ENCODE results near the gene WDR90.
A peak's percentile ranks its signal among the peaks of the same experiment; 100 is the strongest.

The WDR90 gene

GRCh38 chr16:635573-636205, 13.5 kb upstream of the WDR90 start:
- Histone ChIP-seq H3K4me1 (ENCODE audit: control insufficient read depth, insufficient read depth, low read length) (peaks cover 15% of the 10 kb centered on the region), H3K9ac (ENCODE audit: low read depth, low read length) (peak overlapping the region; percentile 80), H3K4me2 (ENCODE audit: low read length) (peak overlapping the region; percentile 100), H3K9me3 (replicated peaks; ENCODE audit: low read length) (no peaks in the 10 kb centered on the region), H3K27me3 (ENCODE audit: control insufficient read depth, insufficient read depth, low read length) (no peaks in the 10 kb centered on the region), H3K36me3 (ENCODE audit: insufficient read depth, low read length) (peaks cover 8% of the 10 kb centered on the region), H3K4me3 (ENCODE audit: low read length) (peak overlapping the region; percentile 90)

- peak within 1 kb of the TSS; percentile 80 for H3K9ac ChIP-seq (ENCODE audit: low read depth, low read length)
- peaks cover 8% of the 10 kb centered on the region for H3K36me3 ChIP-seq (ENCODE audit: insufficient read depth, low read length)
- H3K27me3 ChIP-seq (ENCODE audit: control insufficient read depth, insufficient read depth, low read length) = no peaks in the 10 kb centered on the region
- H3K4me3 ChIP-seq (ENCODE audit: low read length) = peak within 1 kb of the TSS; percentile 90
- H3K9me3 ChIP-seq (replicated peaks; ENCODE audit: low read length) = no peaks in the 10 kb centered on the region
- H3K4me2 ChIP-seq (ENCODE audit: low read length) = peak within 1 kb of the TSS; percentile 100
- H3K4me1 ChIP-seq (ENCODE audit: control insufficient read depth, insufficient read depth, low read length) = peaks cover 17% of the 10 kb centered on the region
These were observed 12.7 kb upstream of the WDR90 start, which contains the start of gene METTL26 for GRCh38 chr16:636206-637080. TSS of gene METTL26 (minus strand) at chr16:636305. CDS start at chr16:636290, 15 bp downstream.

GRCh38 chr16:637081-638018, 11.8 kb upstream of the WDR90 start:
- H3K4me2 ChIP-seq (ENCODE audit: low read length) = peak overlapping the region; percentile 100
- no peaks in the 10 kb centered on the region for H3K27me3 ChIP-seq (ENCODE audit: control insufficient read depth, insufficient read depth, low read length)
- no peaks in the 10 kb centered on the region for H3K9me3 ChIP-seq (replicated peaks; ENCODE audit: low read length)
- H3K4me3 ChIP-seq (ENCODE audit: low read length) = peak overlapping the region; percentile 90
- peaks cover 20% of the 10 kb centered on the region for H3K4me1 ChIP-seq (ENCODE audit: control insufficient read depth, insufficient read depth, low read length)
- H3K36me3 ChIP-seq (ENCODE audit: insufficient read depth, low read length) = peaks cover 8% of the 10 kb centered on the region
- peak overlapping the region; percentile 80 for H3K9ac ChIP-seq (ENCODE audit: low read depth, low read length)

- peaks cover 8% of the 10 kb centered on the region for H3K36me3 ChIP-seq (ENCODE audit: insufficient read depth, low read length)
- no peak overlapping the region for H3K4me2 ChIP-seq (ENCODE audit: low read length)
- H3K9ac ChIP-seq (ENCODE audit: low read depth, low read length) = no peak overlapping the region
- H3K4me3 ChIP-seq (ENCODE audit: low read length) = no peak overlapping the region
- H3K27me3 ChIP-seq (ENCODE audit: control insufficient read depth, insufficient read depth, low read length) = no peaks in the 10 kb centered on the region
- H3K9me3 ChIP-seq (replicated peaks; ENCODE audit: low read length) = no peaks in the 10 kb centered on the region
- peaks cover 27% of the 10 kb centered on the region for H3K4me1 ChIP-seq (ENCODE audit: control insufficient read depth, insufficient read depth, low read length)
These were observed 11.1 kb upstream of the WDR90 start for GRCh38 chr16:638034-638543.

- H3K4me2 ChIP-seq (ENCODE audit: low read length) = no peak overlapping the region
- H3K36me3 ChIP-seq (ENCODE audit: insufficient read depth, low read length) = peaks cover 5% of the 10 kb centered on the region
These were observed 10.3 kb upstream of the WDR90 start for GRCh38 chr16:638836-639235.

GRCh38 chr16:640614-641013, 8.6 kb upstream of the WDR90 start:
- Histone ChIP-seq H3K9me3 (replicated peaks; ENCODE audit: low read length) (no peaks in the 10 kb centered on the region), H3K27me3 (ENCODE audit: control insufficient read depth, insufficient read depth, low read length) (no peaks in the 10 kb centered on the region), H3K4me3 (ENCODE audit: low read length) (no peak overlapping the region), H3K4me1 (ENCODE audit: control insufficient read depth, insufficient read depth, low read length) (peaks cover 23% of the 10 kb centered on the region), H3K36me3 (ENCODE audit: insufficient read depth, low read length) (no peaks in the 10 kb centered on the region), H3K9ac (ENCODE audit: low read depth, low read length) (peak overlapping the region; percentile 82), H3K4me2 (ENCODE audit: low read length) (no peak overlapping the region)

More at GRCh38 chr16:638836-639235, 10.3 kb upstream of the WDR90 start:
- no peaks in the 10 kb centered on the region for H3K27me3 ChIP-seq (ENCODE audit: control insufficient read depth, insufficient read depth, low read length)
- H3K9ac ChIP-seq (ENCODE audit: low read depth, low read length) = no peak overlapping the region
- no peak overlapping the region for H3K4me3 ChIP-seq (ENCODE audit: low read length)
- H3K4me1 ChIP-seq (ENCODE audit: control insufficient read depth, insufficient read depth, low read length) = peaks cover 27% of the 10 kb centered on the region
- no peaks in the 10 kb centered on the region for H3K9me3 ChIP-seq (replicated peaks; ENCODE audit: low read length)

GRCh38 chr16:641326-642188, 7.6 kb upstream of the WDR90 start, which contains the start of gene MCRIP2:
TSS of gene MCRIP2 (plus strand) at chr16:641828. CDS start at chr16:641992, 164 bp downstream.
- H3K4me2 ChIP-seq (ENCODE audit: low read length) = peak within 1 kb of the TSS; percentile 98
- H3K9ac ChIP-seq (ENCODE audit: low read depth, low read length) = peak within 1 kb of the TSS; percentile 82
- no peaks in the 10 kb centered on the region for H3K27me3 ChIP-seq (ENCODE audit: control insufficient read depth, insufficient read depth, low read length)
- H3K9me3 ChIP-seq (replicated peaks; ENCODE audit: low read length) = no peaks in the 10 kb centered on the region
- H3K36me3 ChIP-seq (ENCODE audit: insufficient read depth, low read length) = no peaks in the 10 kb centered on the region
- peak within 1 kb of the TSS; percentile 79 for H3K4me3 ChIP-seq (ENCODE audit: low read length)
- H3K4me1 ChIP-seq (ENCODE audit: control insufficient read depth, insufficient read depth, low read length) = peaks cover 23% of the 10 kb centered on the region

- peak overlapping the region; percentile 79 for H3K4me3 ChIP-seq (ENCODE audit: low read length)
- H3K4me2 ChIP-seq (ENCODE audit: low read length) = peak overlapping the region; percentile 98
- H3K27me3 ChIP-seq (ENCODE audit: control insufficient read depth, insufficient read depth, low read length) = no peaks in the 10 kb centered on the region
- H3K4me1 ChIP-seq (ENCODE audit: control insufficient read depth, insufficient read depth, low read length) = peaks cover 20% of the 10 kb centered on the region
- H3K9me3 ChIP-seq (replicated peaks; ENCODE audit: low read length) = no peaks in the 10 kb centered on the region
- peak overlapping the region; percentile 82 for H3K9ac ChIP-seq (ENCODE audit: low read depth, low read length)
- H3K36me3 ChIP-seq (ENCODE audit: insufficient read depth, low read length) = no peaks in the 10 kb centered on the region
These were observed 6.7 kb upstream of the WDR90 start for GRCh38 chr16:642189-643049.

GRCh38 chr16:643050-643368, 6.2 kb upstream of the WDR90 start:
- Histone ChIP-seq H3K9ac (ENCODE audit: low read depth, low read length) (peak overlapping the region; percentile 82), H3K9me3 (replicated peaks; ENCODE audit: low read length) (no peaks in the 10 kb centered on the region), H3K36me3 (ENCODE audit: insufficient read depth, low read length) (no peaks in the 10 kb centered on the region), H3K4me1 (ENCODE audit: control insufficient read depth, insufficient read depth, low read length) (peaks cover 18% of the 10 kb centered on the region), H3K4me3 (ENCODE audit: low read length) (peak overlapping the region; percentile 79), H3K4me2 (ENCODE audit: low read length) (peak overlapping the region; percentile 98), H3K27me3 (ENCODE audit: control insufficient read depth, insufficient read depth, low read length) (no peaks in the 10 kb centered on the region)

- Histone ChIP-seq H3K4me1 (ENCODE audit: control insufficient read depth, insufficient read depth, low read length) (peaks cover 28% of the 10 kb centered on the region), H3K36me3 (ENCODE audit: insufficient read depth, low read length) (no peaks in the 10 kb centered on the region)
These were observed 4.6 kb upstream of the WDR90 start for GRCh38 chr16:644556-644955.

More at GRCh38 chr16:644556-644955, 4.6 kb upstream of the WDR90 start:
- Histone ChIP-seq H3K9me3 (replicated peaks; ENCODE audit: low read length) (no peaks in the 10 kb centered on the region), H3K4me3 (ENCODE audit: low read length) (no peak overlapping the region), H3K27me3 (ENCODE audit: control insufficient read depth, insufficient read depth, low read length) (no peaks in the 10 kb centered on the region), H3K4me2 (ENCODE audit: low read length) (no peak overlapping the region), H3K9ac (ENCODE audit: low read depth, low read length) (no peak overlapping the region)
